OCI-LY1 (cell line): ENCODE results near the gene PHLDB2.

Source experiments
- H2AFZ ChIP-seq: fragments of 200-600 bp; sonication (generic), shearing (Covaris generic); 2 replicates; pipeline ENCODE4 v1.6.0; 2014; ENCODE audit warnings: antibody characterized with exemption, mild to moderate bottlenecking, low read length
- H3F3A ChIP-seq: fragments of 200-600 bp; sonication (generic), shearing (Covaris generic); 2 replicates; pipeline ENCODE4 v1.6.0; 2014; ENCODE audit warnings: mild to moderate bottlenecking, antibody characterized with exemption, low read length, moderate library complexity; ENCODE audit not compliant: insufficient read depth
- H3K27ac ChIP-seq: fragments of 200-600 bp; sonication (generic); 2 replicates; pipeline ENCODE4 v1.5.1; 2014; ENCODE audit warnings: low read length, mixed run types, mild to moderate bottlenecking, low read depth; ENCODE audit not compliant: poor library complexity, severe bottlenecking
- H3K27me3 ChIP-seq: fragments of 200-600 bp; sonication (generic); 2 replicates; pipeline ENCODE4 v1.6.0; 2014; ENCODE audit warnings: antibody characterized with exemption, mild to moderate bottlenecking, low read length, moderate library complexity; ENCODE audit not compliant: insufficient read depth
- H3K36me3 ChIP-seq: fragments of 200-600 bp; sonication (generic); 2 replicates; pipeline ENCODE4 v1.6.1; 2014; ENCODE audit warnings: mild to moderate bottlenecking, antibody characterized with exemption, low read length, moderate library complexity, mixed read lengths; ENCODE audit not compliant: insufficient read depth
- H3K4me1 ChIP-seq: fragments of 200-600 bp; sonication (generic); 2 replicates; pipeline ENCODE4 v1.5.1; 2014; ENCODE audit warnings: mild to moderate bottlenecking, low read length, moderate library complexity; ENCODE audit not compliant: insufficient read depth, severe bottlenecking
- H3K4me2 ChIP-seq: fragments of 200-600 bp; sonication (generic), shearing (Covaris generic); 2 replicates; pipeline ENCODE4 v1.6.1; 2014; ENCODE audit warnings: low read length
- H3K4me3 ChIP-seq: fragments of 200-600 bp; sonication (generic); 2 replicates; pipeline ENCODE4 v1.5.1; 2014; ENCODE audit warnings: low read length, low read depth, mild to moderate bottlenecking, mixed read lengths; ENCODE audit not compliant: poor library complexity, severe bottlenecking
- H3K79me2 ChIP-seq: fragments of 200-600 bp; shearing (Covaris generic); 2 replicates; pipeline ENCODE4 v1.6.1; 2016; ENCODE audit warnings: mixed run types, low read length, mixed read lengths; ENCODE audit not compliant: insufficient read depth
- H3K9ac ChIP-seq: fragments of 200-600 bp; sonication (generic), shearing (Covaris generic); 2 replicates; pipeline ENCODE4 v1.6.1; 2014; ENCODE audit warnings: mild to moderate bottlenecking, low read length, mixed read lengths
- H3K9me2 ChIP-seq: fragments of 200-600 bp; sonication (generic), shearing (Covaris generic); 2 replicates; pipeline ENCODE4 v1.6.1; 2014; ENCODE audit warnings: low read depth, mild to moderate bottlenecking, low read length, mixed read lengths
- H3K9me3 ChIP-seq: fragments of 200-600 bp; shearing (Covaris generic); 2 replicates; pipeline ENCODE4 v1.6.1; 2014; ENCODE audit warnings: low read length, mixed read lengths
- H4K20me1 ChIP-seq: fragments of 200-600 bp; sonication (generic), shearing (Covaris generic); 2 replicates; pipeline ENCODE4 v1.6.0; 2016; ENCODE audit warnings: mild to moderate bottlenecking, low read length; ENCODE audit not compliant: insufficient read depth
- EZH2 ChIP-seq: fragments of 200-600 bp; sonication (generic), shearing (Covaris generic); IDR thresholded peaks from 2 replicates; pipeline ENCODE4 v1.8.0; 2017; ENCODE audit warnings: borderline replicate concordance, mixed run types, mild to moderate bottlenecking, antibody characterized with exemption, low read length, moderate library complexity, mixed read lengths
- TF ChIP-seq, protein P1 (sequence below): fragments of 200-600 bp; sonication (generic), shearing (Covaris generic); IDR thresholded peaks from 2 replicates; pipeline ENCODE4 v1.5.1; 2017; ENCODE audit warnings: mild to moderate bottlenecking, antibody characterized with exemption, low read length, moderate library complexity, mixed read lengths

Gene PHLDB2

DNA sequence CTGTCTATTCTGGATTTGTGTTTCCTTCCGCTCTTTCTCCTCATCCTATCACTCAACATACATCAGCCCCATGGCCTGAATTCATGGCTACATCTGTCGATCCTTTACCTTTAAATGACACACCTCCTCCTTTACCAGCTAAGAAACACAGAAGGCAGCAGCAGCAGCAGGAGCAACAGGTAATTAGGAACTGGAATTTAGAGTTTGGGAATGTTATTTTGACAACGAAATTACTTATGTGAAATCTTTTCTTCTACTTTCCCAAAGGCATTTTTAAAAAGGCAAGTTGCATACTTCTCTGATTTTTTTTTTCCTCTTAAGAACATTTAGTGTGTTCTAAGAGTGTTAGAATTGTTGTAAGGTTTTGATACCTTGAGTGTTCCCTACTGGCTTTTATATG, 90.6 kb downstream of the PHLDB2 start:
- Histone ChIP-seq H3K36me3 (no peaks in the 10 kb centered on the region), H3K4me2 (no peak overlapping the region), H4K20me1 (no peaks in the 10 kb centered on the region), H3F3A (no peaks in the 10 kb centered on the region), H2AFZ (no peak overlapping the region), H3K9me3 (no peaks in the 10 kb centered on the region), H3K4me1 (no peaks in the 10 kb centered on the region), H3K79me2 (no peaks in the 10 kb centered on the region), H3K4me3 (no peak overlapping the region), H3K9me2 (no peaks in the 10 kb centered on the region), H3K27ac (no peak overlapping the region), H3K9ac (no peak overlapping the region), H3K27me3 (no peaks in the 10 kb centered on the region)
- TF ChIP-seq, protein P1, sequence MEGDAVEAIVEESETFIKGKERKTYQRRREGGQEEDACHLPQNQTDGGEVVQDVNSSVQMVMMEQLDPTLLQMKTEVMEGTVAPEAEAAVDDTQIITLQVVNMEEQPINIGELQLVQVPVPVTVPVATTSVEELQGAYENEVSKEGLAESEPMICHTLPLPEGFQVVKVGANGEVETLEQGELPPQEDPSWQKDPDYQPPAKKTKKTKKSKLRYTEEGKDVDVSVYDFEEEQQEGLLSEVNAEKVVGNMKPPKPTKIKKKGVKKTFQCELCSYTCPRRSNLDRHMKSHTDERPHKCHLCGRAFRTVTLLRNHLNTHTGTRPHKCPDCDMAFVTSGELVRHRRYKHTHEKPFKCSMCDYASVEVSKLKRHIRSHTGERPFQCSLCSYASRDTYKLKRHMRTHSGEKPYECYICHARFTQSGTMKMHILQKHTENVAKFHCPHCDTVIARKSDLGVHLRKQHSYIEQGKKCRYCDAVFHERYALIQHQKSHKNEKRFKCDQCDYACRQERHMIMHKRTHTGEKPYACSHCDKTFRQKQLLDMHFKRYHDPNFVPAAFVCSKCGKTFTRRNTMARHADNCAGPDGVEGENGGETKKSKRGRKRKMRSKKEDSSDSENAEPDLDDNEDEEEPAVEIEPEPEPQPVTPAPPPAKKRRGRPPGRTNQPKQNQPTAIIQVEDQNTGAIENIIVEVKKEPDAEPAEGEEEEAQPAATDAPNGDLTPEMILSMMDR, result no peak
- TF ChIP-seq EZH2, result no peak

DNA sequence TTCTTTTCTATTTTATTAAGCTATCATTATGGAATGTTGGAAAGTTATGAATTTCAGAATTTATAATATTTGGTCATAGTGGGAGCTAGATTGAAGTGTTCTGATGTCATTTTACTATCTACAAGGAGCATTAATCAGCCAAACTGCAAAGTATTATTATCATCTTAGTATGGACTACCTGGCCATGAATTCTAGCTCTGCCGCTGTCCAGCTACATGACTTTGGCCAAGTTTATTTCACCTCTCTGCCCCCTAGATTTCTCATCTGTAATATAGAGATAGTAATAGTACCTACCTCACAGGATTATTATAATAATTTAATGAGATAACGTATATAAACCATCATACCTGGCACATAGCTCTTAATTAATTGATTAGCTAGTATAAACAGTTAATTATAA, 92.0 kb downstream of the PHLDB2 start:
- Histone ChIP-seq H4K20me1 (no peaks in the 10 kb centered on the region), H3K9ac (no peak overlapping the region), H3K4me1 (no peaks in the 10 kb centered on the region), H3F3A (no peaks in the 10 kb centered on the region), H3K36me3 (no peaks in the 10 kb centered on the region), H3K4me2 (no peak overlapping the region), H2AFZ (no peak overlapping the region), H3K79me2 (no peaks in the 10 kb centered on the region), H3K9me3 (no peaks in the 10 kb centered on the region), H3K27me3 (no peaks in the 10 kb centered on the region), H3K9me2 (no peaks in the 10 kb centered on the region), H3K27ac (no peak overlapping the region), H3K4me3 (no peak overlapping the region)
- TF ChIP-seq EZH2, result no peak
- TF ChIP-seq, protein P1, result no peak

DNA sequence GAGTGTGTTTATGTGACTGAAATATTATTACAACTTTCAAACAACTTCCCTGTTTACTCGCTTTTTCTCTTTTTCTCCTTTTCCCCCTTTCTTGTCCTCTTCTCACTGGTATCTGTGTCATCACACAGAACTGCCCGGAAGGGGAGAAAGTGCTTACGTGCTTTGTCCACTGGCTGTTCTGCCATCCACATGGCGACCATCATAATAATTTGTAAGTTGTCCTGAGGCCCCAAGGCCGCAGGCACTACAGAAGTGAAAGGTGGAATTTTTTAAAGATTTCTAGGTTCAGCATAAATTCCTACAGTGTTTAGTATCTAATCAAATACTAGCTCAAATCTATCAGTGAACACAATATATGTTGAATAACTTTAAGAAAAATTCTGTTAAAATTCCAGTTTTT, 93.0 kb downstream of the PHLDB2 start:
- no peaks in the 10 kb centered on the region for H3K27me3 ChIP-seq
- no peaks in the 10 kb centered on the region for H3K36me3 ChIP-seq
- H3K79me2 ChIP-seq, result no peaks in the 10 kb centered on the region
- no peak overlapping the region for H3K4me3 ChIP-seq
- H3K27ac ChIP-seq, result no peak overlapping the region
- H3K9me3 ChIP-seq, result no peaks in the 10 kb centered on the region
- no peak for TF ChIP-seq EZH2
- TF ChIP-seq, protein P1, result no peak
- H3K4me2 ChIP-seq, result no peak overlapping the region
- H3K9ac ChIP-seq, result no peak overlapping the region
- H3K9me2 ChIP-seq, result no peaks in the 10 kb centered on the region
- H3K4me1 ChIP-seq, result no peaks in the 10 kb centered on the region
- H2AFZ ChIP-seq, result no peak overlapping the region
- no peaks in the 10 kb centered on the region for H4K20me1 ChIP-seq
- H3F3A ChIP-seq, result no peaks in the 10 kb centered on the region
